BLaER1 (cell line): ENCODE results near the gene PTPRH.
"Not testable (repeated sequence)": the region's sequence is repeated elsewhere in the genome, so short reads cannot be mapped to it uniquely, and the experiment has no call there.

Experiments used
- H3K27ac ChIP-seq: shearing (Covaris generic); formaldehyde crosslinking; 2 replicates; pipeline ENCODE4 v1.8.1; 2022
- H3K27me3 ChIP-seq: shearing (Covaris generic); formaldehyde crosslinking; 2 replicates; pipeline ENCODE4 v1.8.1; 2022
- H3K36me3 ChIP-seq: shearing (Covaris generic); formaldehyde crosslinking; 2 replicates; pipeline ENCODE4 v1.8.1; 2022
- H3K4me1 ChIP-seq: shearing (Covaris generic); formaldehyde crosslinking; 2 replicates; pipeline ENCODE4 v1.8.1; 2022
- H3K4me2 ChIP-seq: shearing (Covaris generic); formaldehyde crosslinking; 2 replicates; pipeline ENCODE4 v1.8.1; 2022
- H3K4me3 ChIP-seq: shearing (Covaris generic); formaldehyde crosslinking; 2 replicates; pipeline ENCODE4 v1.8.1; 2022
- H3K9ac ChIP-seq: shearing (Covaris generic); formaldehyde crosslinking; 2 replicates; pipeline ENCODE4 v1.8.1; 2022
- H3K9me3 ChIP-seq: shearing (Covaris generic); formaldehyde crosslinking; 2 replicates; pipeline ENCODE4 v1.8.1; 2022
- H4K20me1 ChIP-seq: shearing (Covaris generic); formaldehyde crosslinking; 2 replicates; pipeline ENCODE4 v1.8.1; 2022
- Cebpa-rat ChIP-seq: shearing (Covaris generic); IDR thresholded peaks from 2 replicates; pipeline ENCODE4 v1.8.1; 2022

Gene PTPRH

GRCh38 chr19:55173714-55174409 is 35.4 kb downstream of the PTPRH start:
- H3K4me3 ChIP-seq = peak overlapping the region; percentile 73
- TF ChIP-seq Cebpa-rat = no peak
- peak overlapping the region; percentile 64 for H3K9ac ChIP-seq
- H3K4me2 ChIP-seq = peak overlapping the region; percentile 83
- H3K36me3 ChIP-seq = no peaks in the 10 kb centered on the region
- H3K27ac ChIP-seq = peak overlapping the region; percentile 49; the same call in 1 of the 2 replicates
- H3K9me3 ChIP-seq = peaks cover 5% of the 10 kb centered on the region; the same call in 1 of the 2 replicates
- H4K20me1 ChIP-seq = 0 out of 2 replicates have a peak, but pooled peaks cover 5% of the 10 kb centered on the region
- peaks cover 46% of the 10 kb centered on the region for H3K27me3 ChIP-seq
- peaks cover 41% of the 10 kb centered on the region for H3K4me1 ChIP-seq

GRCh38 chr19:55173186-55173713 is 36.1 kb downstream of the PTPRH start:
- Histone ChIP-seq H3K9ac (peak overlapping the region; percentile 64), H3K9me3 (peaks cover 5% of the 10 kb centered on the region; the same call in 1 of the 2 replicates), H4K20me1 (0 out of 2 replicates have a peak, but pooled peaks cover 2% of the 10 kb centered on the region), H3K4me2 (peak overlapping the region; percentile 83), H3K27me3 (peaks cover 46% of the 10 kb centered on the region), H3K4me1 (peaks cover 35% of the 10 kb centered on the region), H3K4me3 (peak overlapping the region; percentile 73), H3K27ac (peak overlapping the region; percentile 49; the same call in 1 of the 2 replicates), H3K36me3 (no peaks in the 10 kb centered on the region)
- TF ChIP-seq Cebpa-rat = no peak

- Histone ChIP-seq H3K36me3 (no peaks in the 10 kb centered on the region), H3K9me3 (peaks cover 5% of the 10 kb centered on the region; the same call in 1 of the 2 replicates), H3K27me3 (peaks cover 46% of the 10 kb centered on the region), H3K27ac (no peak overlapping the region), H3K4me2 (peak overlapping the region; percentile 83), H3K4me3 (peak overlapping the region; percentile 73), H3K9ac (no peak overlapping the region), H3K4me1 (peaks cover 31% of the 10 kb centered on the region), H4K20me1 (no peaks in the 10 kb centered on the region)
- TF ChIP-seq Cebpa-rat = no peak
Measured at GRCh38 chr19:55172741-55173140, 36.6 kb downstream of the PTPRH start.

DNA sequence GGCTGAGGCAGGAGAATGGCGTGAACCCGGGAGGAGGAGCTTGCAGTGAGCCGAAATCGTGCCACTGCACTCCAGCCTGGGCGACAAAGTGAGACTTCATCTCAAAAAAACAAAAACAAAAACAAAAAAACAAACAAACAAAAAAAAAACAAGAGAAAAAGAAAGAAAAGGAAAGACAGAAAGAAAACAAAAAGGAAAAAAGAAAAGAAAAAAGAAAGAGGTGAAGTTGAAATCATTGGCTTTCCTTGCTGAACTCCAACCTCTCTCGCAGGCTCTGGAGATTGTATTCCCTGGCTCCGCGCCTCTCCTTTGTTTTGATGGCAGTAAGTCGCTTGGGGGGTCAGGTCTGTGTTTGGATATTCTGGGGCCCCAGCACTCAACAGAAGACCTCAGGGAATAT is 37.0 kb downstream of the PTPRH start:
- not testable (repeated sequence) for H3K4me3 ChIP-seq, H3K36me3 ChIP-seq, H3K27ac ChIP-seq, H3K4me2 ChIP-seq, H3K9ac ChIP-seq, H4K20me1 ChIP-seq, H3K9me3 ChIP-seq
- Histone ChIP-seq H3K27me3 (peaks cover 46% of the 10 kb centered on the region), H3K4me1 (peaks cover 31% of the 10 kb centered on the region)

DNA sequence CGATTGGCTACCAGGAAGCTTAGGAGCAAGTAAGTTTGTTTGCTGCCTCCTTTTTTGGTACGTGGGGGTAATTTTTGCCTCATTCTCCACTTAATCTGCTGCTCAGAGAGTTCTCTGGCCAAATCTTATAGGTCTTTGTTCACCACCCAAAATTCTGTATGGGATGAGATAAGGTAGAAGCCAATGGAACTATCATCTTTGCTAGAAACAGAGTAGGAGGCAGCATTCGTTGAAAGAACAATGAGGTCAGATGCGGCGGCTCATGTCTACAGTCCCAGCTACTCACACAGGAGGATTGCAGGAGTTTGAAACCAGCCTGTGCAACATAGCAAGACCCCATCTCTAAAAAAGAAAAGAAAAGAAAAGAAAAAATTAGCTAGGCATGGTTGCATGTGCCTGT is 37.9 kb downstream of the PTPRH start:
- Histone ChIP-seq H3K4me2 (no peak overlapping the region), H4K20me1 (no peaks in the 10 kb centered on the region), H3K36me3 (no peaks in the 10 kb centered on the region), H3K9me3 (peaks cover 5% of the 10 kb centered on the region; the same call in 1 of the 2 replicates), H3K27ac (no peak overlapping the region), H3K27me3 (peaks cover 46% of the 10 kb centered on the region), H3K9ac (no peak overlapping the region), H3K4me1 (peaks cover 37% of the 10 kb centered on the region), H3K4me3 (no peak overlapping the region)
- TF ChIP-seq Cebpa-rat = no peak

- no peak overlapping the region for H3K9ac ChIP-seq
- no peak overlapping the region for H3K4me3 ChIP-seq
- TF ChIP-seq Cebpa-rat = no peak
- H4K20me1 ChIP-seq = no peaks in the 10 kb centered on the region
- peaks cover 32% of the 10 kb centered on the region for H3K4me1 ChIP-seq
- no peak overlapping the region for H3K27ac ChIP-seq
- H3K9me3 ChIP-seq = no peaks in the 10 kb centered on the region
- peaks cover 43% of the 10 kb centered on the region for H3K27me3 ChIP-seq
- H3K36me3 ChIP-seq = no peaks in the 10 kb centered on the region
- H3K4me2 ChIP-seq = no peak overlapping the region
Measured at GRCh38 chr19:55169136-55169535, 40.2 kb downstream of the PTPRH start.

GRCh38 chr19:55166530-55167268 is 42.6 kb downstream of the PTPRH start, which contains the start of gene DNAAF3:
TSS of gene DNAAF3 (minus strand) at chr19:55166613. CDS start at chr19:55166413, 200 bp downstream.
- Histone ChIP-seq H3K36me3 (no peaks in the 10 kb centered on the region), H3K9me3 (no peaks in the 10 kb centered on the region), H3K4me2 (peak within 1 kb of the TSS; percentile 86), H3K27ac (peak within 1 kb of the TSS; percentile 72), H3K4me1 (peaks cover 18% of the 10 kb centered on the region), H3K9ac (peak within 1 kb of the TSS; percentile 74), H3K4me3 (peak within 1 kb of the TSS; percentile 63), H4K20me1 (no peaks in the 10 kb centered on the region), H3K27me3 (peaks cover 21% of the 10 kb centered on the region)
- TF ChIP-seq Cebpa-rat = no peak

DNA sequence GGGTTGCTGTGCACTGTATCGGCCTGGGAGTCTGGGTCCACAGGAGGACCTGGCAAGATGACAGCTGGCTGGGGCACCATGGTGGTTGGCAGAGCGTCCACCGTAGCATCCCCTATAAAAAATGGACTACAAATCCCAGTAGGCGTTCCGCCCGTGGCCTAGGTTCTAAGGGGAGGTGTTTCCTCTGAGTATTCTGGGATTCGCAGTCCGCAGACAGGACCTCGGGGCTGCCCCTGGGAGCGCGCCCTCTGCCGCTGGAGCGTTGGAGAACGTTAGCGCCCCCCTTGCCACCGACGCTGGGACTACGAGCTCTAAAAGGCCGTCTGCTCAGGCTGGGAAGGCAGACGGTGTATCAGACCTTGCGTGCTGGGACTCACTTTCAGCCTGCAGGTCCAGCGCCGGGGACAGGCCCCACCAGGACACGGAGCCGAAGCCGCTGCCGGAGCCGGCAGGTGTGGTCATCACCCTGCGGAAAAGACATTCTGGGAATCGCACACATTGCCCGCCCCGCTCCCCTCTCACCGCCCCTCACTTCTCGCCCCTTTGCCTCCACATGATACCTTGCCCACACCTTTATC is 43.3 kb downstream of the PTPRH start:
- Histone ChIP-seq H3K4me2 (peak overlapping the region; percentile 86), H3K9me3 (no peaks in the 10 kb centered on the region), H3K4me1 (peaks cover 18% of the 10 kb centered on the region), H3K9ac (no peak overlapping the region), H3K4me3 (peak overlapping the region; percentile 63), H3K36me3 (no peaks in the 10 kb centered on the region), H3K27ac (no peak overlapping the region), H4K20me1 (no peaks in the 10 kb centered on the region), H3K27me3 (peaks cover 14% of the 10 kb centered on the region; the same call in 1 of the 2 replicates)
- no peak for TF ChIP-seq Cebpa-rat

DNA sequence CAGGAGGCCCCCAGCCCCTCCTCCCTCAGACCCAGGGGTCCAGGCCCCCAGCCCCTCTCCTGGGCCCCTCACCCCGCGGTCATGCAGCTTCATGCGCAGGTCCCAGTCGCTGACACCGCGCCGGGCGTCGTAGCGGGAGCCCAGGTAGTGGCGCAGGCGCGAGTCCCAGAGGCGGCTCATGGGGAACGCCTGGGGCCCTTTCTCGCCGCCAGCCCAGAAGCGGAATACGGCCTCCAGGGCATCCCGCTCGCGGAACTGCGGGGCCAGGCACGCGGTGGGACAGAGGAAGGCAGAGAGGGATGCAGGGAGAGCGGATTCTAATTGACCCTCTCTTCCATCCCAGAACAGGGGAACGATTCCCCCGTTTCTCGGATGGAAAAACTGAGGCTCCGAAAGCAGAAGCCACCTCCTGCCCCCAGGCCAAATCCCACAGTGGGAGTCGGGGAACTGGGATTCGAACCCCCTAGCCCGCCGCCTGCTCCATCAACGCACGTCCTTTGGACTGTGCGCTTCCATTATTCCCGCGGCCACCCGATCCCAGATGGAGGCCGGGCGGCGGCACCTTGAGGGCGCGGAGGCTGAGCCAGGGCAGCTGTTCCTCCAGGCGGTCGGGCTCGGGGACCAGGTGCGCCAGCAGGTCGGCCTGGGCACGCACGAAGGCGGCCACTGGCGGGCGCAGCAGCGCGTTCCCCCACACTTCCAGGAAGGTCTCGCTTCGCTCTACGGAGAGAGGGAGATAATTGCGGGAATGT is 47.6 kb downstream of the PTPRH start:
- no peaks in the 10 kb centered on the region for H3K36me3 ChIP-seq
- no peak overlapping the region for H3K9ac ChIP-seq
- H3K9me3 ChIP-seq = no peaks in the 10 kb centered on the region
- no peak overlapping the region for H3K27ac ChIP-seq
- no peaks in the 10 kb centered on the region for H4K20me1 ChIP-seq
- TF ChIP-seq Cebpa-rat = no peak
- peaks cover 46% of the 10 kb centered on the region for H3K4me1 ChIP-seq
- H3K27me3 ChIP-seq = no peaks in the 10 kb centered on the region
- no peak overlapping the region for H3K4me2 ChIP-seq
- H3K4me3 ChIP-seq = no peak overlapping the region
